OCI-M1 (cell line): Measurements from ENCODE around the gene AURKAIP1.

Experiments
- DNase-seq: peaks from one replicate; lab custom pipeline; 2025; lab: John Stamatoyannopoulos, UW

The AURKAIP1 gene

GRCh38 chr1:1360506-1361169 lies 14.4 kb downstream of the AURKAIP1 start:
- no peak for DNase-seq

- no peak for DNase-seq
Measured at GRCh38 chr1:1359664-1360468, 15.1 kb downstream of the AURKAIP1 start.

- DNase-seq: no peak
Measured at GRCh38 chr1:1359308-1359663, 15.7 kb downstream of the AURKAIP1 start.

GRCh38 chr1:1358433-1359271 lies 16.4 kb downstream of the AURKAIP1 start, which contains the start of gene MXRA8:
Gene MXRA8, minus strand, starts transcription at chr1:1358555. Its CDS starts 51 bp downstream, at chr1:1358504.
- DNase-seq: peak; percentile 49

- no peak for DNase-seq
Measured at GRCh38 chr1:1357871-1358432, 17.1 kb downstream of the AURKAIP1 start.

- DNase-seq: no peak
Measured at GRCh38 chr1:1356796-1357401, 18.1 kb downstream of the AURKAIP1 start.

GRCh38 chr1:1356166-1356795 lies 18.7 kb downstream of the AURKAIP1 start:
- no peak for DNase-seq

- DNase-seq: no peak
Measured at GRCh38 chr1:1355416-1355815, 19.6 kb downstream of the AURKAIP1 start.

- no peak for DNase-seq
Measured at GRCh38 chr1:1354271-1355247, 20.4 kb downstream of the AURKAIP1 start.

GRCh38 chr1:1353389-1354151 lies 21.4 kb downstream of the AURKAIP1 start:
- no peak for DNase-seq

GRCh38 chr1:1352786-1353388 lies 22.1 kb downstream of the AURKAIP1 start:
- no peak for DNase-seq

GRCh38 chr1:1351511-1352427 lies 23.2 kb downstream of the AURKAIP1 start:
- DNase-seq: no peak

- DNase-seq: peak; percentile 68
Measured at GRCh38 chr1:1349256-1350012, 25.6 kb downstream of the AURKAIP1 start, which contains the start of gene DVL1. Gene DVL1, minus strand, starts transcription at chr1:1349418. Its CDS starts 353 bp downstream, at chr1:1349065.

- peak; percentile 48 for DNase-seq
Measured at GRCh38 chr1:1348420-1349255, 26.4 kb downstream of the AURKAIP1 start.

GRCh38 chr1:1347663-1348419 lies 27.2 kb downstream of the AURKAIP1 start:
- no peak for DNase-seq
